LNCaP clone FGC (cell line): Measurements from ENCODE around the gene COL13A1.

ENCODE experiments used
- DNase-seq: peaks from one replicate; pipeline ENCODE4 v3.0.0-alpha.2; 2011; ENCODE audit warnings: low read depth
- H3K4me3 ChIP-seq: 2 replicates; pipeline ENCODE4 v1.5.1; 2011; ENCODE audit warnings: mild to moderate bottlenecking, low read depth, low read length, control low read depth
- TF ChIP-seq, protein P1 (sequence below): IDR thresholded peaks from 2 replicates; pipeline ENCODE4 v1.5.1; 2012; ENCODE audit warnings: mild to moderate bottlenecking; ENCODE audit not compliant: control insufficient read depth, insufficient read depth; ENCODE audit errors: extremely low read depth

The COL13A1 gene

DNA sequence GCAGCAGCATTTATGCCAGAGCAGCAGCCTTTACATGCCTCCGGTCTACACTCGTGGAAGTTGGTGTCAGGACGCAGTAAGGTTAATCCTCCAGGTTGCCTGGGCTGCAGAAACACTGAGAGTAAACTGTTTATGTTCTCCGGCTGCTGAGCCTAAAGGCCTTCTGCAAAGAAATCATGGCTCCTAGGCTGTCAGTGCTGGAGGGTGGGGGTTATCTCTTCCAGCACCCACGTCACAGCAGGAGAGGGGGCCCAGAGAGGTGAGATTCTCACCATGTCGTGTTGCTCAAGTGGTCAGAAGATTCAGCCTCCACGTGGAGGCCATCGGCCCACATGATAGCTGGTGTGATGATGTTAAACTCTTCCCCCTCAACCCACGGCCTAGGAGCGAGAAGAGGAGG, 41.2 kb downstream of the COL13A1 start:
- DNase-seq, result no peak
- TF ChIP-seq, protein P1, sequence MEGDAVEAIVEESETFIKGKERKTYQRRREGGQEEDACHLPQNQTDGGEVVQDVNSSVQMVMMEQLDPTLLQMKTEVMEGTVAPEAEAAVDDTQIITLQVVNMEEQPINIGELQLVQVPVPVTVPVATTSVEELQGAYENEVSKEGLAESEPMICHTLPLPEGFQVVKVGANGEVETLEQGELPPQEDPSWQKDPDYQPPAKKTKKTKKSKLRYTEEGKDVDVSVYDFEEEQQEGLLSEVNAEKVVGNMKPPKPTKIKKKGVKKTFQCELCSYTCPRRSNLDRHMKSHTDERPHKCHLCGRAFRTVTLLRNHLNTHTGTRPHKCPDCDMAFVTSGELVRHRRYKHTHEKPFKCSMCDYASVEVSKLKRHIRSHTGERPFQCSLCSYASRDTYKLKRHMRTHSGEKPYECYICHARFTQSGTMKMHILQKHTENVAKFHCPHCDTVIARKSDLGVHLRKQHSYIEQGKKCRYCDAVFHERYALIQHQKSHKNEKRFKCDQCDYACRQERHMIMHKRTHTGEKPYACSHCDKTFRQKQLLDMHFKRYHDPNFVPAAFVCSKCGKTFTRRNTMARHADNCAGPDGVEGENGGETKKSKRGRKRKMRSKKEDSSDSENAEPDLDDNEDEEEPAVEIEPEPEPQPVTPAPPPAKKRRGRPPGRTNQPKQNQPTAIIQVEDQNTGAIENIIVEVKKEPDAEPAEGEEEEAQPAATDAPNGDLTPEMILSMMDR, result no peak
- H3K4me3 ChIP-seq, result no peak overlapping the region

DNA sequence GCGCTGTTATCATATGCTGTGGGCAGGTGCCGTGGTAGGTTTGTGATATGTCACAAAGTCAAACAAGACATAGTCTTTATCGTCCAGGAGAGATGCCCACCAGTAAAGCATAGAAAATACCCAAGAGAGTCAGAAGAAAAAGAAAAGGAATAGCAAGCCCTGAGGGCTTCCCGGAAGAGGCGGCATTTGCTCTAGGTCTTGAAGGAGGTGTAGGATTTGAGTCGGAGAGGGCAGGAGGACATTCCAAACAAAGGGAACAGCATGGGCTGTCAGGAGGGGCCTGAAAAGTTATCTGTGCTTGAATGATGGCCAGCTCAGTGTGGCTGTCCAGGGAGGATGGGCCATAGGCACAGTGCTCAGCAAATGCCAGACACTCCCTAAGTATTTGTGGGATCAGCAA, 42.2 kb downstream of the COL13A1 start:
- TF ChIP-seq, protein P1, result no peak
- no peak for DNase-seq
- no peak overlapping the region for H3K4me3 ChIP-seq

DNA sequence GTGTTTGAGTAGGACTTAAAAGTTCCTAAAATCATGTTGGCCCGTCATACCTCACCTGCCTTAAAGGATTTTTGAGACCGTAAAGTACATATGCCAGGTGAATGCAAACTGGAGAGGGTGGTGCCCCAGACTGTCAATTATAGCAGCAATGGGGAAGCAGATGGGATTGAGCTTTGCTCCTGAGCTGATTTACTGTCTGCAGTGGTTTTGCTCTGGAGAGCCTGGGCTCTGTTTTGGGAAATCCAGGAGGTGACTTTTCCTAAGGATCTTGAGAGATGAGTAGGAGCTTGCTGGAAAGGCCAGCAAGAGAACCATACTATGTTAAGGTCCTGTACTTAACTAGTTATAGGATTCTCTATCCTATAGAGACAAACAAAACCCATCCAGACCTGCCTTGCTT, 43.0 kb downstream of the COL13A1 start:
- no peak overlapping the region for H3K4me3 ChIP-seq
- TF ChIP-seq, protein P1, result no peak
- DNase-seq, result no peak

DNA sequence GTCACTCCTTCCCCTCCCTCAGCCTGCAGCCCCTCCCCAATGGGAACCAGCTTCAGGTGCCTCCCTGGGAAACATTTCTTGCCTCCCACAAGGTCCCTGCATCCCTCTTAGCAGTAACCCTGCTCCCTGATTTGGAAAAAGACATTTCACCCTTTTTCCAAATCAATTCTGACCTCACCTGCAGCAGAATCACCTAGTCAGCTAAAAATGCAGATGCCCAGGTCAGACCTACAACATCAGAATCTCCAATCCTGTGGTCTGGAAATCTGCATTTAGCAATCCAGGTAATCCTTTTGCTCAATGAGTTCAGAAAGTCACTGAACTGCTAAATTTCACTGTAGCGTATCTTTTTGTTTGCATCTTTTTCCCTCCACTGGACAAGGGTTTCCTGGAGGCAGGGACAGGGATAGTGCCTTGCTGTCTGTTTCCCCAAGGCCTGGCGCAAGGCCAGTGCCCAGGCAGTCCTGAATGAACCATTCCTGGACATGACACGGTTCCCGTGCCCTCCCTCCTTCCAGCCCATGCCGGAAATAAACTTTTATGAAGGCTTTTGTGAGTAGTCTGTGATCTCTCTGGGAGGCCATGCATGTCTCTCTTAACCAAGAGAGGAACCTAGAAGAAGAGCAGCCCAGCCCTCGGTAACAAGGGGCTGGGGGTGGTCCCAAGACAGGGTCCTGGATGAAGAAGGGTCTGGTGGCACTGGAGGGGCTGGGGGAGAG, 44.0 kb downstream of the COL13A1 start:
- no peak overlapping the region for H3K4me3 ChIP-seq
- TF ChIP-seq, protein P1, result no peak
- peak; percentile 79 for DNase-seq

DNA sequence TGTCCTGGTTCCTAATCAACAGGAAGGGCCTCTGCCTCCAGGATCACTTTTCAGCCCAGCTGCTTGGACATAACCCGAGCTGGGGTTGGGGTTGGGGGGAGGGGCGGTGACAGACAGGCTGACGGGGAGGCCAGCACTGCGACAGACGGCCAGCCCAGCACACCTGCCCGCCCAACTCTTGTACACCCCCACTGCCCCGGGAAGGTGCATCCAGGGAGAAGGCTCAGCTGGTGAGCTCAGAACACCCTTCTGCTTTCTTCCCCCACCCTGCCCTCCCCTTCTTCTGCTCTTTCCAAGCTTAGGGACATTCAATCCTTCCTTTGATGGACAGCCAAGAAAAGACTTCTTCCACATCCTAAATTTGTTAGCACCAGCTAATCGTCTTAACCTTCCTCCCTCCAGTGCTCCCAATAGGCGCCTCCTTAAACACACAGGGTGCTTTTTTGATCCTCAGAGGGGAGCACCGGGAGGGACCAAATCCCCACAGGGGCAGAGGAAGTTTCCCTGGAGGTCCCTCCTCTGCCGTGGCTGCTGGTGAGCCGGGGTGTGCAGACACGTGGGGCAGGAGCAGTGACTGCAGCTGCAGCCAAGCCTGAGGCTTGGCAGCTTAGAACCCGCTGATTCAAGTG, 44.7 kb downstream of the COL13A1 start:
- H3K4me3 ChIP-seq, result no peak overlapping the region
- no peak for DNase-seq
- TF ChIP-seq, protein P1, result no peak

DNA sequence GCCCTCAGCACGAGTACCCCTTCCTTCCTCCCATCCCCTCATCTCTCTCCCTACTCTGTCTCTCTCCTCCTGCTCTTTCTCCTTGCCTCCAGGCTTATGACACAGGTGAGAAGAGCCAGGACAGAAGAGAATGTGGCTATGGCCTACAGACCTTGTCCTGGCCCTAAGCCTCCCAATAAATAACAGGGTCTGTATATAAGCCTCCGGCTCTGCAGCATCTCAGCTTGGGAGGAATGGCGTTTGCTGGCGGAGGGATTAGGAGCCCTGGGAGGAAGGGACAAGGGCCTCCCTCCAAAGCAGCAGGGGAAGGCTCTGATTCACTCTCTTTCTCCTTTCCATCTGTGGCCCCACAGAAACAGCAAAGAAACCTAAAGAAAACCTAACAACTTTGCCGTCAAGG, 45.8 kb downstream of the COL13A1 start:
- DNase-seq, result no peak
- no peak overlapping the region for H3K4me3 ChIP-seq
- TF ChIP-seq, protein P1, result no peak
